ENCODE results near the gene CLEC20A. TPM values are rescaled to one million over a fixed set of nuclear protein-coding genes. Genes with fewer than 3 reads are reported as not detected.

Gene CLEC20A
- total and polyA plus RNA-seq, 2 experiments from 2014 or later: not detected

GRCh38 chr1:178438432-178438831 lies 58.3 kb downstream of the CLEC20A start:
- peak; percentile 17 for DNase-seq
- Histone ChIP-seq H3K79me2 (ENCODE audit: insufficient read depth) (peaks cover 4% of the 10 kb centered on the region; the same call in 1 of the 2 replicates), H3K9ac (no peak overlapping the region), H3K4me2 (ENCODE audit: unreplicated experiment) (no peak overlapping the region), H3F3A (ENCODE audit: insufficient read depth) (no peaks in the 10 kb centered on the region), H3K27ac (no peak overlapping the region), H3K27me3 (replicated peaks; ENCODE audit: insufficient read depth) (no peaks in the 10 kb centered on the region), H3K4me1 (ENCODE audit: insufficient read depth) (no peaks in the 10 kb centered on the region), H4K20me1 (ENCODE audit: insufficient read depth) (0 out of 2 replicates have a peak, but pooled peaks cover 5% of the 10 kb centered on the region), H3K9me2 (ENCODE audit: insufficient read depth) (no peaks in the 10 kb centered on the region), H3K36me3 (ENCODE audit: low read depth) (peaks cover 30% of the 10 kb centered on the region), H2AFZ (no peak overlapping the region), H3K9me3 (ENCODE audit: low read depth) (no peaks in the 10 kb centered on the region), H3K4me3 (no peak overlapping the region)
- WGBS, 2 experiments (ENCODE audit: low coverage in 1 of 2, low lambda C conversion rate in 2 of 2, missing lambda C conversion rate in 2 of 2): 40 to 49% methylated on average over 2 of the region's 2 CpGs
- in situ Hi-C loops (cut with MboI): no loop called here
- TF ChIP-seq EZH2 (IDR thresholded peaks at IDR 0.05; ENCODE audit: insufficient read depth, poor library complexity, severe bottlenecking) (no peak), EZH2phosphoT487 (IDR thresholded peaks at IDR 0.05; ENCODE audit: insufficient read depth, low read depth) (no peak)

- WGBS, 2 experiments (ENCODE audit: low coverage in 1 of 2, low lambda C conversion rate in 2 of 2, missing lambda C conversion rate in 2 of 2): 94 to 96% methylated on average over 2 of the region's 2 CpGs
Observed at GRCh38 chr1:178436899-178437298, 59.9 kb downstream of the CLEC20A start.

GRCh38 chr1:178434899-178435435 lies 61.8 kb downstream of the CLEC20A start:
- DNase-seq: peak; percentile 3
- Histone ChIP-seq H2AFZ (no peak overlapping the region), H3F3A (ENCODE audit: insufficient read depth) (no peaks in the 10 kb centered on the region), H3K79me2 (ENCODE audit: insufficient read depth) (peaks cover 4% of the 10 kb centered on the region; the same call in 1 of the 2 replicates), H3K9me2 (ENCODE audit: insufficient read depth) (no peaks in the 10 kb centered on the region), H3K4me1 (ENCODE audit: insufficient read depth) (no peaks in the 10 kb centered on the region), H3K4me3 (no peak overlapping the region), H3K9me3 (ENCODE audit: low read depth) (no peaks in the 10 kb centered on the region), H3K27me3 (replicated peaks; ENCODE audit: insufficient read depth) (no peaks in the 10 kb centered on the region), H3K4me2 (ENCODE audit: unreplicated experiment) (no peak overlapping the region), H3K36me3 (ENCODE audit: low read depth) (peaks cover 2% of the 10 kb centered on the region; the same call in 1 of the 2 replicates), H4K20me1 (ENCODE audit: insufficient read depth) (0 out of 2 replicates have a peak, but pooled peaks cover 5% of the 10 kb centered on the region), H3K27ac (no peak overlapping the region), H3K9ac (no peak overlapping the region)
- no peak for TF ChIP-seq EZH2 (IDR thresholded peaks at IDR 0.05; ENCODE audit: insufficient read depth, poor library complexity, severe bottlenecking)
- TF ChIP-seq EZH2phosphoT487 (IDR thresholded peaks at IDR 0.05; ENCODE audit: insufficient read depth, low read depth): no peak
- in situ Hi-C loops (cut with MboI): no loop called here

More at GRCh38 chr1:178436899-178437298, 59.9 kb downstream of the CLEC20A start:
- Histone ChIP-seq H3K9ac (no peak overlapping the region), H3K4me2 (ENCODE audit: unreplicated experiment) (no peak overlapping the region), H4K20me1 (ENCODE audit: insufficient read depth) (0 out of 2 replicates have a peak, but pooled peaks cover 5% of the 10 kb centered on the region), H3K79me2 (ENCODE audit: insufficient read depth) (peaks cover 4% of the 10 kb centered on the region; the same call in 1 of the 2 replicates), H3K9me2 (ENCODE audit: insufficient read depth) (no peaks in the 10 kb centered on the region), H3K27ac (no peak overlapping the region), H3F3A (ENCODE audit: insufficient read depth) (no peaks in the 10 kb centered on the region), H3K36me3 (ENCODE audit: low read depth) (peaks cover 20% of the 10 kb centered on the region), H3K4me1 (ENCODE audit: insufficient read depth) (no peaks in the 10 kb centered on the region), H2AFZ (no peak overlapping the region), H3K9me3 (ENCODE audit: low read depth) (no peaks in the 10 kb centered on the region), H3K27me3 (replicated peaks; ENCODE audit: insufficient read depth) (no peaks in the 10 kb centered on the region), H3K4me3 (no peak overlapping the region)
- TF ChIP-seq EZH2phosphoT487 (IDR thresholded peaks at IDR 0.05; ENCODE audit: insufficient read depth, low read depth) (no peak), EZH2 (IDR thresholded peaks at IDR 0.05; ENCODE audit: insufficient read depth, poor library complexity, severe bottlenecking) (no peak)
- in situ Hi-C loops (cut with MboI): no loop called here
- no peak for DNase-seq

GRCh38 chr1:178434360-178434759 lies 62.4 kb downstream of the CLEC20A start:
- Histone ChIP-seq H4K20me1 (ENCODE audit: insufficient read depth) (0 out of 2 replicates have a peak, but pooled peaks cover 5% of the 10 kb centered on the region), H3K9me2 (ENCODE audit: insufficient read depth) (no peaks in the 10 kb centered on the region), H3K9ac (no peak overlapping the region), H3K27ac (no peak overlapping the region), H3K9me3 (ENCODE audit: low read depth) (no peaks in the 10 kb centered on the region), H3K27me3 (replicated peaks; ENCODE audit: insufficient read depth) (no peaks in the 10 kb centered on the region), H3K4me2 (ENCODE audit: unreplicated experiment) (no peak overlapping the region), H3K79me2 (ENCODE audit: insufficient read depth) (peaks cover 4% of the 10 kb centered on the region; the same call in 1 of the 2 replicates), H3K36me3 (ENCODE audit: low read depth) (no peaks in the 10 kb centered on the region), H3K4me1 (ENCODE audit: insufficient read depth) (no peaks in the 10 kb centered on the region), H3F3A (ENCODE audit: insufficient read depth) (no peaks in the 10 kb centered on the region), H2AFZ (no peak overlapping the region), H3K4me3 (no peak overlapping the region)
- DNase-seq: no peak
- WGBS, 2 experiments (ENCODE audit: low coverage in 1 of 2, low lambda C conversion rate in 2 of 2, missing lambda C conversion rate in 2 of 2): 97 to 100% methylated on average over 1 of the region's 1 CpG
- no peak for TF ChIP-seq EZH2 (IDR thresholded peaks at IDR 0.05; ENCODE audit: insufficient read depth, poor library complexity, severe bottlenecking)
- TF ChIP-seq EZH2phosphoT487 (IDR thresholded peaks at IDR 0.05; ENCODE audit: insufficient read depth, low read depth): no peak
- in situ Hi-C loops (cut with MboI): no loop called here

Small RNAs within 50 kb of the gene (small RNA-seq; reads per million reads assigned to genes)
- not detected for gene RF00017 (ENCODE audit: low read depth, low replicate concordance)

Other genes with a start within 250 kb of the CLEC20A start
- gene TEX35, start 16.1 kb upstream of the CLEC20A start, total RNA-seq (2014; rRNA removed; shearing (Covaris generic)): not detected in 2 replicates
- not detected in 2 replicates for gene TEX35, start 16.1 kb upstream of the CLEC20A start, polyA plus RNA-seq (2016; fragmentation: Nextera tagmentation; extraction: Ambion mirVana)
- 41.4 and 49.6 TPM in 2 replicates for gene RALGPS2, start 228.3 kb upstream of the CLEC20A start, total RNA-seq (2014; rRNA removed; shearing (Covaris generic))
- gene RALGPS2, start 228.3 kb upstream of the CLEC20A start, polyA plus RNA-seq (2016; fragmentation: Nextera tagmentation; extraction: Ambion mirVana): 18.1 and 19.3 TPM in 2 replicates